GM13977 (cell line): Measurements from ENCODE around the gene VEZT.

Experiments used
- DNase-seq: peaks from one replicate; pipeline ENCODE4 v3.0.0; 2012; ENCODE audit warnings: low spot score
- CTCF ChIP-seq: IDR thresholded peaks from 2 replicates; pipeline ENCODE4 v1.5.1; 2012; ENCODE audit warnings: mild to moderate bottlenecking, control low read depth; ENCODE audit not compliant: insufficient read depth; ENCODE audit errors: extremely low read depth, missing control alignments
- in situ Hi-C: fragments of 300-500 bp; cut with MboI; formaldehyde crosslinking; loops from one replicate; pipeline ENCODE4 v1.12.0; 2022; ENCODE audit warnings: low sequenced_read_pairs, low pct_unique_long_range_greater_than_20kb, mixed read lengths, inconsistent platforms; ENCODE audit not compliant: unreplicated experiment

Gene VEZT

GRCh38 chr12:95218150-95219133, 835 bp downstream of the VEZT start:
- peak; percentile 36 for DNase-seq
- no peak for TF ChIP-seq CTCF
- in situ Hi-C loops, result no loop called here

- DNase-seq, result no peak
- in situ Hi-C loops, result no loop called here
- TF ChIP-seq CTCF, result no peak
Measured at GRCh38 chr12:95220190-95220589, 2.6 kb downstream of the VEZT start.

GRCh38 chr12:95220726-95221125, 3.1 kb downstream of the VEZT start:
- TF ChIP-seq CTCF, result no peak
- in situ Hi-C loops, result no loop called here
- no peak for DNase-seq

GRCh38 chr12:95224202-95225170, 6.9 kb downstream of the VEZT start:
- in situ Hi-C loops, result no loop called here
- TF ChIP-seq CTCF, result no peak
- no peak for DNase-seq

GRCh38 chr12:95225645-95226212, 8.1 kb downstream of the VEZT start:
- DNase-seq, result no peak
- no peak for TF ChIP-seq CTCF
- in situ Hi-C loops, result no loop called here

- no peak for TF ChIP-seq CTCF
- in situ Hi-C loops, result no loop called here
- no peak for DNase-seq
Measured at GRCh38 chr12:95227818-95228356, 10.3 kb downstream of the VEZT start.
